Activated CD4-positive, alpha-beta T cell treated with anti-CD3 and anti-CD28 coated beads, Interleukin-2, amount 50 U/mL, for 16 hours (primary cell): ENCODE data around the gene MAN1A1.
"Not testable (repeated sequence)": the region's sequence is repeated elsewhere in the genome, so short reads cannot be mapped to it uniquely, and the experiment has no call there.

Source experiments
- DNase-seq: peaks from one replicate; pipeline ENCODE4 v3.0.0-alpha.2; 2020

MAN1A1 gene

GRCh38 chr6:119349361-119350201 lies at the start of gene MAN1A1:
Gene MAN1A1 (minus strand): TSS chr6:119349761. CDS start chr6:119349065, 696 bp downstream.
- peak; percentile 91 for DNase-seq

GRCh38 chr6:119395192-119395591 lies 45.6 kb upstream of the MAN1A1 start:
- no peak for DNase-seq

- DNase-seq = no peak
Measured at GRCh38 chr6:119390247-119390793, 40.8 kb upstream of the MAN1A1 start.

GRCh38 chr6:119385994-119386393 lies 36.4 kb upstream of the MAN1A1 start:
- no peak for DNase-seq

GRCh38 chr6:119384444-119384843 lies 34.9 kb upstream of the MAN1A1 start:
- no peak for DNase-seq

GRCh38 chr6:119379809-119380208 lies 30.2 kb upstream of the MAN1A1 start:
- no peak for DNase-seq

GRCh38 chr6:119377043-119377442 lies 27.5 kb upstream of the MAN1A1 start:
- DNase-seq = not testable (repeated sequence)

GRCh38 chr6:119370080-119370479 lies 20.5 kb upstream of the MAN1A1 start:
- no peak for DNase-seq

- DNase-seq = no peak
Measured at GRCh38 chr6:119368921-119369320, 19.4 kb upstream of the MAN1A1 start.

- DNase-seq = no peak
Measured at GRCh38 chr6:119361209-119361608, 11.6 kb upstream of the MAN1A1 start.

- no peak for DNase-seq
Measured at GRCh38 chr6:119360262-119360915, 10.8 kb upstream of the MAN1A1 start.

- DNase-seq = no peak
Measured at GRCh38 chr6:119355890-119356289, 6.3 kb upstream of the MAN1A1 start.

- no peak for DNase-seq
Measured at GRCh38 chr6:119355157-119355556, 5.6 kb upstream of the MAN1A1 start.

GRCh38 chr6:119353696-119354095 lies 4.1 kb upstream of the MAN1A1 start:
- DNase-seq = no peak

- no peak for DNase-seq
Measured at GRCh38 chr6:119352001-119352400, 2.4 kb upstream of the MAN1A1 start.

GRCh38 chr6:119350952-119351372 lies 1.4 kb upstream of the MAN1A1 start:
- DNase-seq = no peak

GRCh38 chr6:119350202-119350951 lies 816 bp upstream of the MAN1A1 start:
- peak; percentile 76 for DNase-seq

GRCh38 chr6:119348748-119349360 lies 707 bp downstream of the MAN1A1 start:
- DNase-seq = no peak

GRCh38 chr6:119348096-119348747 lies 1.3 kb downstream of the MAN1A1 start:
- no peak for DNase-seq

- peak; percentile 53 for DNase-seq
Measured at GRCh38 chr6:119347466-119348095, 2.0 kb downstream of the MAN1A1 start.

- no peak for DNase-seq
Measured at GRCh38 chr6:119346936-119347335, 2.6 kb downstream of the MAN1A1 start.

GRCh38 chr6:119346450-119346849 lies 3.1 kb downstream of the MAN1A1 start:
- no peak for DNase-seq
